ENCODE measurements around the gene CMIP.
A peak's percentile ranks its signal among the peaks of the same experiment; 100 is the strongest.

Gene CMIP

DNA sequence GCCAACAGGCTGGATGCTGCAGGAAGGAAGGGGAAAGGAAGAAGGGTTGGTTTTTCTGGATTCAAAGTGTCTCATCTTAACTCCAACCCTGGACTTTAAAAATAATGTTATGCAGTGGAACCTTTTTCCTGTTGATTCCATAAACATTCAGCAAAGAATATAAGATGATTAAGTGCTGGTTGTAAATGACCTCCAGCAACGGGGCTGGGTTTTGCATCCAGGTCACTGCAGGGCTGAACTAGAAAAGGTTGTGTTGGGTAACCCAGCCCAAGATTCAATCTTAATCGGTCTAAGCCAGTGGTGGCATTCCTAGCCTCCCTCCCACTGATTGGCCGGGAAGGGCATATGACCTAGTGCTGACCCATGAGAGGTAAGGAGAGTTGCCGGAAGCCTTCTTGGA lies 300.3 kb downstream of the CMIP start:
- ChIA-PET CTCF (interaction anchor here (1.1 to 11.9 kb wide), 4 partner anchors 8 to 135 kb away, joined by 3 to 141 read pairs (median 10); no protein-coding TSS in a partner anchor), POLR2A (no interaction called here)
- H3K27me3 ChIP-seq (replicated peaks in 2 of 5; ENCODE audit: control insufficient read depth in 4 of 5, insufficient read depth in 5 of 5, low read length in 4 of 5), result no peaks in the 10 kb centered on the region

DNA sequence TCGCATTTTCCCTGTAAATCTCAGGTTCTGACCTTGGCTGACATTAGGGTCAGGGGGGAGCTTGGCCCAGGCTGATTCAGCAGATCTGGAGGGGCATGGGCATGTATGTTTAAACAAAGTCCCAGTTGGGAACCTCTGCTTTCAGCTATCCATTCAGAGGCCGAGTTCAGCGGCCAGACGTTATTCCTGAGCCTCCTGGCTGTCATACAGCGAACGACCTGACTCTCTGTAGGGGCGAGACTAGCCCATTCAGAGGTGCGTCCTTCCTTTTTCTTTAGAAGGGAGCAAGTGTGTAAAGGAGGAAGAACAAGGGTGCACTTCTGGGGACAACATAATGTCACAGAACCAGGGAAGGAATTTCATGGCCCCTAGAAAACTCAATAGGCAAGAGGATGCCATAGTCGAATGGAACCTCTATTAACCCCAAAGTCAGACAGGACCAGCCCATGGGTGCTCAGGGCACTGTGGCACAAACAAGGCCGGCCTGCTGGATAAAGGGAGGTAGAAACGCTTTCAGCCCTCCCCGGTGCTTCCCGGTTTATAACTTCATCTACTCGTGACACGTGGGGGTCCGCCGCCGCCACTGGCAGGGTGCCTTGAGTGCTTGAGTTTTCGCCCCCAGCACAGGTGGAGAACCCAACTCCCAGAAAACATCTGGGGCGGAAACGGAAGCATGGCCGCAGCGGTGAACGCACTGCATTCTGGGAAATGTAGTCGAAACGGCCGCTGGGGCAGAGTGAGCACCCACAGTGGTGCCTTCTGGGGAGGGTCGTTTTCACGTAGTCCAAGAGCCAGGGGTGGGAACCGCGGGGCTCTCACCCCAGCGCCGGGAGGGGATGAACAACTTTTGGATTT lies 301.3 kb downstream of the CMIP start:
- Histone ChIP-seq H3K36me3 (ENCODE audit: control insufficient read depth in 4 of 4, insufficient read depth in 4 of 4, low read length in 3 of 4) (no peaks in the 10 kb centered on the region), H3K27me3 (replicated peaks in 2 of 5; ENCODE audit: control insufficient read depth in 4 of 5, insufficient read depth in 5 of 5, low read length in 4 of 5) (no peaks in the 10 kb centered on the region), H3K27ac (ENCODE audit: insufficient read depth in 1 of 2, low read depth in 1 of 2, low read length in 2 of 2, poor library complexity in 1 of 2, severe bottlenecking in 2 of 2) (peak overlapping the region in 1 of 2 experiments; percentile 44), H3K4me1 (ENCODE audit: control extremely low read depth in 1 of 4, control insufficient read depth in 4 of 4, insufficient read depth in 4 of 4, low read length in 3 of 4) (peaks cover 14 to 66% (median 39%) of the 10 kb centered on the region in 4 experiments), H3K9me3 (ENCODE audit: control extremely low read depth in 1 of 5, control insufficient read depth in 4 of 5, insufficient read depth in 2 of 5, low read depth in 1 of 5, low read length in 4 of 5) (no peaks in the 10 kb centered on the region), H3K4me3 (ENCODE audit: control insufficient read depth in 1 of 7, extremely low read depth in 1 of 7, insufficient read depth in 4 of 7, low read depth in 2 of 7, low read length in 6 of 7) (peak overlapping the region; percentile 11 to 78 (median 48))
- peak; percentile 68 to 93 (median 92) for DNase-seq
- ChIA-PET POLR2A (no interaction called here), CTCF (interaction anchor here (0.7 to 3.8 kb wide), 3 partner anchors 11 to 134 kb away, joined by 3 to 16 read pairs (median 4); no protein-coding TSS in a partner anchor)
- WGBS (ENCODE audit: insufficient coverage), result 12% methylated on average over 22 of the region's 33 CpGs

More for the DNA sequence above, 300.3 kb downstream of the CMIP start:
- WGBS (ENCODE audit: insufficient coverage), result 98% methylated on average over 4 of the region's 4 CpGs
- no peak overlapping the region for H3K27ac ChIP-seq (ENCODE audit: insufficient read depth in 1 of 2, low read depth in 1 of 2, low read length in 2 of 2, poor library complexity in 1 of 2, severe bottlenecking in 2 of 2)
- no peaks in the 10 kb centered on the region for H3K9me3 ChIP-seq (ENCODE audit: control extremely low read depth in 1 of 5, control insufficient read depth in 4 of 5, insufficient read depth in 2 of 5, low read depth in 1 of 5, low read length in 4 of 5)
- DNase-seq, result no peak
- peaks cover 21 to 71% (median 49%) of the 10 kb centered on the region in 4 experiments for H3K4me1 ChIP-seq (ENCODE audit: control extremely low read depth in 1 of 4, control insufficient read depth in 4 of 4, insufficient read depth in 4 of 4, low read length in 3 of 4)
- H3K4me3 ChIP-seq (ENCODE audit: control insufficient read depth in 1 of 7, extremely low read depth in 1 of 7, insufficient read depth in 4 of 7, low read depth in 2 of 7, low read length in 6 of 7), result no peak overlapping the region
- no peaks in the 10 kb centered on the region for H3K36me3 ChIP-seq (ENCODE audit: control insufficient read depth in 4 of 4, insufficient read depth in 4 of 4, low read length in 3 of 4)

DNA sequence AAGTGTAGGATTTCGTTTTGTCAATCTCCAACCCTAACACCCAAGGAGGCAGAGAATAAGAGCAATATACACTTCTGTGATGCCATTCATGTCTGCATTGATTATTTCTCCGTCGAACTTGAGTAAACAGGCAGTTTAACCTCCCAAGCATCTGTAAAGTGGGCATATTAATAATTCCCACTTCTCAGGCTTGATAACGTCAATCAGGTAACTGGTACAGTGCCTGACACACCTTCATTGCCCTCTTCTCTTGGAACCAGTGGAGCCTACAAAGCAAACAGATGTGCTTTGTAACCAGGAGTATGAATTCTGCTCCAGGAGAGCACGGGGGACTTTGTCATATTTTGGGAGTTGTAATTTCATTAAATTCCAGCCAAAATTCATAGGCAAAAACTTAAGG lies 302.0 kb downstream of the CMIP start:
- DNase-seq, result no peak
- Histone ChIP-seq H3K36me3 (ENCODE audit: control insufficient read depth in 4 of 4, insufficient read depth in 4 of 4, low read length in 3 of 4) (no peaks in the 10 kb centered on the region), H3K4me3 (ENCODE audit: control insufficient read depth in 1 of 7, extremely low read depth in 1 of 7, insufficient read depth in 4 of 7, low read depth in 2 of 7, low read length in 6 of 7) (peak overlapping the region in 6 of 7 experiments; percentile 11 to 78 (median 54)), H3K27ac (ENCODE audit: insufficient read depth in 1 of 2, low read depth in 1 of 2, low read length in 2 of 2, poor library complexity in 1 of 2, severe bottlenecking in 2 of 2) (peak overlapping the region in 1 of 2 experiments; percentile 44), H3K9me3 (ENCODE audit: control extremely low read depth in 1 of 5, control insufficient read depth in 4 of 5, insufficient read depth in 2 of 5, low read depth in 1 of 5, low read length in 4 of 5) (no peaks in the 10 kb centered on the region), H3K4me1 (ENCODE audit: control extremely low read depth in 1 of 4, control insufficient read depth in 4 of 4, insufficient read depth in 4 of 4, low read length in 3 of 4) (peaks cover 14 to 67% (median 39%) of the 10 kb centered on the region in 4 experiments), H3K27me3 (replicated peaks in 2 of 5; ENCODE audit: control insufficient read depth in 4 of 5, insufficient read depth in 5 of 5, low read length in 4 of 5) (no peaks in the 10 kb centered on the region)
- CTCF ChIA-PET, result interaction anchor here (3.9 to 4.2 kb wide), 2 partner anchors 12 to 127 kb away, joined by 16 to 21 read pairs; no protein-coding TSS in a partner anchor
- POLR2A ChIA-PET, result no interaction called here
- 51% methylated on average over 5 of the region's 5 CpGs for WGBS (ENCODE audit: insufficient coverage)

DNA sequence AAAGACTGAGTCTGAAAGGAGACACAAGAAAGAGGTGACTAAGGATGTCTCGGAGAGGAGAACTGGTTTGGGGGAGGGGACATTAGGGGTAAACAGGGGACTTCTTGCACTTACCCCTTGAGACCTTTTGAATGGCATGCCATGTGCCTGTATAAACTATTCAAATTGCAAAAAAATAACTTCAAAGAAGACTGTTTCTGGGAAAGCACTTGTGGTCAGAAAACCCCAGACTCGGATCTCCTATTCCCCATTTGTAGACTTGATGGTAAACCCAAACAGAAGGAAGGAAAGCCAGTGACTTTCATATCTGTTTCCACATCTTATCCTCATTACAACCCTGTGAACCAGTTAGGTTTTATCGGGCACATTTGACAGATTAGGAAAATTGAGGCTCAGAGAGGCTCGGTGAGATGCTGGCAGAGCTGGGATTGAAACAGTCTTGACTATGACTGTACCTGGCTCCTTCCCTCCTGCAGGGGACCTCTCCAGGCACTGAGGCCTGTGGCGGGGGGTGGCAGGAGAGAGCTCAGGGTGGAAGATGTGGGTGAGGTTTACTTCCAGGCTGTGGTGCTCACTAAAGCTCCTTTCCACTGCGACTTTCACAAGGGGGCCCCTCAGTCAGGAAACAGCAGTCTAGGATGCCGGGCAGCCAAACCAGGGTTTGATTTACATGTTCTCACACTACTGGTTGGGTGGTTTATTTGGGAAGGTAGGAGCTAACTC lies 304.0 kb downstream of the CMIP start:
- H3K9me3 ChIP-seq (ENCODE audit: control extremely low read depth in 1 of 5, control insufficient read depth in 4 of 5, insufficient read depth in 2 of 5, low read depth in 1 of 5, low read length in 4 of 5), result no peaks in the 10 kb centered on the region
- no peaks in the 10 kb centered on the region for H3K27me3 ChIP-seq (replicated peaks in 2 of 5; ENCODE audit: control insufficient read depth in 4 of 5, insufficient read depth in 5 of 5, low read length in 4 of 5)
- DNase-seq, result peak in 2 of 3 donors; percentile 46 to 60
- ChIA-PET POLR2A (no interaction called here), CTCF (interaction anchor here (1.1 to 11.4 kb wide), 5 partner anchors 10 to 125 kb away, joined by 3 to 141 read pairs (median 16); no protein-coding TSS in a partner anchor)
- no peaks in the 10 kb centered on the region for H3K36me3 ChIP-seq (ENCODE audit: control insufficient read depth in 4 of 4, insufficient read depth in 4 of 4, low read length in 3 of 4)
- 4% methylated on average over 4 of the region's 7 CpGs for WGBS (ENCODE audit: insufficient coverage)
- H3K27ac ChIP-seq (ENCODE audit: insufficient read depth in 1 of 2, low read depth in 1 of 2, low read length in 2 of 2, poor library complexity in 1 of 2, severe bottlenecking in 2 of 2), result no peak overlapping the region
- peak overlapping the region in 1 of 7 experiments; percentile 23 for H3K4me3 ChIP-seq (ENCODE audit: control insufficient read depth in 1 of 7, extremely low read depth in 1 of 7, insufficient read depth in 4 of 7, low read depth in 2 of 7, low read length in 6 of 7)
- peaks cover 14 to 78% (median 56%) of the 10 kb centered on the region in 4 experiments for H3K4me1 ChIP-seq (ENCODE audit: control extremely low read depth in 1 of 4, control insufficient read depth in 4 of 4, insufficient read depth in 4 of 4, low read length in 3 of 4)

DNA sequence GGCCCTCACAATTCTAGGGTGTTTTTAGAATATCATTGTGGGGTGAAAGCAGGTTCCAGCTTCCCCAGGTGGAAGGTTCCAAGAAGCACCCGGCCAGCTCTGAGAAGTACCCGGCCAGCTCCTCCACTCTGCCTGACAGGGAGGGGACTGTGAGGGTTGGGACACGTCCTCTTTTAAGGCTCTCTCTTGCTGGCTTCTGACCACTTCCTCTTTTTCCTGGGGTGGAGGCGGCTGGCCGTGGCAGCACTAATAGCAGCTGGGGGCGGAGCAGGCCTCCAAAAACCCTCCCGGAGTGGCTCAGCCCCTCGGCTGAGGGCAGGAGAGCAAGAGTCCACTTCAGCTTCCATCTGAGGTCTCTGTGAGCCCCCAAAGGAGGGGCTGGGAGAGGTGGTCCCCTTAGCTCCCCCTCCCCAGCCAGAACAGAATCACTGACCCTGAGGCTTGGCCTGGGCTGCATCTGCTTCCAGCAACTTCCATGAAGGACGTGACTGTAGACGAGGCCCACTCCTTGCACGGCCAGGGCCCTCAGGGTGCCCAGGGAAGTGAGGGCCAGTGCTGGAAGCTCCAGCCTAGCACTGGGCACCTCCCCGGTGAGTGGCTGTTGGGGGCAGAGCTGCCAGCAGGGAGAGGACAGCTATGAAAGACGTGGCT lies 307.7 kb downstream of the CMIP start:
- ChIA-PET CTCF (interaction anchor here (0.6 to 11.4 kb wide), 13 partner anchors 9 to 127 kb away, joined by 3 to 141 read pairs (median 4); partner anchors contain the start of gene PLCG2), POLR2A (interaction anchor here (0.9 to 1.5 kb wide), 4 partner anchors 10 to 71 kb away, joined by 4 to 8 read pairs (median 5); no protein-coding TSS in a partner anchor)
- Histone ChIP-seq H3K9me3 (ENCODE audit: control extremely low read depth in 1 of 5, control insufficient read depth in 4 of 5, insufficient read depth in 2 of 5, low read depth in 1 of 5, low read length in 4 of 5) (no peaks in the 10 kb centered on the region), H3K27me3 (replicated peaks in 2 of 5; ENCODE audit: control insufficient read depth in 4 of 5, insufficient read depth in 5 of 5, low read length in 4 of 5) (no peaks in the 10 kb centered on the region), H3K36me3 (ENCODE audit: control insufficient read depth in 4 of 4, insufficient read depth in 4 of 4, low read length in 3 of 4) (no peaks in the 10 kb centered on the region), H3K4me3 (ENCODE audit: control insufficient read depth in 1 of 7, extremely low read depth in 1 of 7, insufficient read depth in 4 of 7, low read depth in 2 of 7, low read length in 6 of 7) (peak overlapping the region in 3 of 7 experiments; percentile 2 to 48 (median 22)), H3K4me1 (ENCODE audit: control extremely low read depth in 1 of 4, control insufficient read depth in 4 of 4, insufficient read depth in 4 of 4, low read length in 3 of 4) (peaks cover 19 to 88% (median 72%) of the 10 kb centered on the region in 4 experiments), H3K27ac (ENCODE audit: insufficient read depth in 1 of 2, low read depth in 1 of 2, low read length in 2 of 2, poor library complexity in 1 of 2, severe bottlenecking in 2 of 2) (peak overlapping the region in 1 of 2 experiments; percentile 78)
- peak; percentile 88 to 97 (median 96) for DNase-seq
- 22% methylated on average over 9 of the region's 13 CpGs for WGBS (ENCODE audit: insufficient coverage)

DNA sequence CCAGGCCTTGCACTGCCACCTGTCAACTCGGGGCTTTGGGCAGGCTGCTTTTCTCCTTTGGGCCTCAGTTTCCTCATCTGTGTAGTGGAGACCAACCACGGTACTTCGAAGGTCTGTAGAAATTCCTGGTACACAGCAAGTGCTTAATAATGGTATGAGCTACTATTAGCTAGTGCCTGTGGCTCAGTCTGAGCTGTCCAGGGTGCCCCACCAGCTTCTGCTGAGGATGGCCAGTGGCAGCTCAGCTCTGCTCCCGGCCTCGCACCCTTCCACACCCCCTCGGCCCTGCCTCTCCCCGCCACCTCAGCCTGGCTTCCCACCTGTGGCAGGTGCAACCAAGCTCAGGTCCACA lies 308.2 kb downstream of the CMIP start:
- no peaks in the 10 kb centered on the region for H3K36me3 ChIP-seq (ENCODE audit: control insufficient read depth in 4 of 4, insufficient read depth in 4 of 4, low read length in 3 of 4)
- H3K9me3 ChIP-seq (ENCODE audit: control extremely low read depth in 1 of 5, control insufficient read depth in 4 of 5, insufficient read depth in 2 of 5, low read depth in 1 of 5, low read length in 4 of 5), result no peaks in the 10 kb centered on the region
- DNase-seq, result no peak
- WGBS (ENCODE audit: insufficient coverage), result 87% methylated on average over 5 of the region's 7 CpGs
- ChIA-PET CTCF (interaction anchor here (0.6 to 11.4 kb wide), 10 partner anchors 8 to 128 kb away, joined by 3 to 141 read pairs (median 4); partner anchors contain the start of gene PLCG2), POLR2A (interaction anchor here (1.2 to 1.5 kb wide), 3 partner anchors 14 to 70 kb away, joined by 4 to 8 read pairs (median 5); no protein-coding TSS in a partner anchor)
- no peaks in the 10 kb centered on the region for H3K27me3 ChIP-seq (replicated peaks in 2 of 5; ENCODE audit: control insufficient read depth in 4 of 5, insufficient read depth in 5 of 5, low read length in 4 of 5)
- peaks cover 19 to 89% (median 70%) of the 10 kb centered on the region in 4 experiments for H3K4me1 ChIP-seq (ENCODE audit: control extremely low read depth in 1 of 4, control insufficient read depth in 4 of 4, insufficient read depth in 4 of 4, low read length in 3 of 4)
- H3K4me3 ChIP-seq (ENCODE audit: control insufficient read depth in 1 of 7, extremely low read depth in 1 of 7, insufficient read depth in 4 of 7, low read depth in 2 of 7, low read length in 6 of 7), result peak overlapping the region in 2 of 7 experiments; percentile 20 to 33
- peak overlapping the region in 1 of 2 experiments; percentile 78 for H3K27ac ChIP-seq (ENCODE audit: insufficient read depth in 1 of 2, low read depth in 1 of 2, low read length in 2 of 2, poor library complexity in 1 of 2, severe bottlenecking in 2 of 2)

Measured in common myeloid progenitor, CD34-positive (primary cell).